Brain microvascular endothelial cell (primary cell): ENCODE data around the gene PTPN6.
"Not testable (repeated sequence)": the region's sequence is repeated elsewhere in the genome, so short reads cannot be mapped to it uniquely, and the experiment has no call there.

Experiments
- DNase-seq: peaks from one replicate; pipeline ENCODE4 v3.0.0-alpha.2; 2020
- H3K27ac ChIP-seq: fragments of 250-450 bp; sonication (Bioruptor Pico); 2 replicates; pipeline ENCODE4 v1.5.1; 2020; ENCODE audit warnings: mild to moderate bottlenecking, moderate library complexity
- H3K27me3 ChIP-seq: fragments of 250-450 bp; sonication (Bioruptor Pico); replicated peaks from 2 replicates; pipeline ENCODE4 v1.5.1; 2020; ENCODE audit warnings: mild to moderate bottlenecking
- H3K36me3 ChIP-seq: fragments of 250-450 bp; sonication (Bioruptor Pico); replicated peaks from 2 replicates; pipeline ENCODE4 v1.5.1; 2020; ENCODE audit warnings: mild to moderate bottlenecking
- H3K4me3 ChIP-seq: 2 replicates; pipeline ENCODE4 v1.5.1; 2011; ENCODE audit warnings: low read depth, mild to moderate bottlenecking, control low read depth, low read length, moderate library complexity
- CTCF ChIP-seq: IDR thresholded peaks from 2 replicates; pipeline ENCODE4 v1.5.1; 2011; ENCODE audit warnings: low read depth, mild to moderate bottlenecking, moderate library complexity, low read length, control low read depth, inconsistent platforms; ENCODE audit errors: missing control alignments
- in situ Hi-C: cut with HindIII; loops from 2 replicates; pipeline ENCODE4 v1.10.0; 2017; ENCODE audit warnings: low sequenced_read_pairs, low pct_ligation_motif_present

Gene PTPN6

GRCh38 chr12:6950811-6951540 lies at the start of gene PTPN6:
PTPN6 (plus strand) TSS chr12:6951356; CDS start chr12:6951513, 157 bp downstream.
- in situ Hi-C loops, result no loop called here
- Histone ChIP-seq H3K27ac (no peak within 1 kb of the TSS), H3K4me3 (no peak within 1 kb of the TSS), H3K36me3 (no peaks in the 10 kb centered on the region), H3K27me3 (no peaks in the 10 kb centered on the region)
- no peak for DNase-seq
- no peak for TF ChIP-seq CTCF

DNA sequence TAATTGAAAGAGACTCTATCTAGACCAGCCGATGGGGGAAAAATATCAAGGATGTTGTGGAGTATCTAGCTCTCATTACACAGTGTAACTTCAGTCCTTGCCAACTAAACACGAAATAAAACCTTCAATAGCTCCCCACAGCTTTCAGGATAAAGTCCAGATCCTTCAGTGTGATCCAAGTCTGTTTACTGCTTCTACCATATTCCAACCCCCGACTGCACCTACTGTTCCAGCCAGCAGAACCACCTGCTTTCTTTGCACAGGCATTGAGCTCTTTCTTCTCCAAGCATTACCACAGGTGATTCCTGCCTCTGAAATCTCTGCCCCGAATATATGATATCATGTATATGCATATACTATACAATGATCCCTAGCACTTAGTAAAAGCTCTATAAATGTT lies 48.7 kb upstream of the PTPN6 start:
- Histone ChIP-seq H3K27me3 (no peaks in the 10 kb centered on the region), H3K27ac (no peak overlapping the region), H3K4me3 (no peak overlapping the region), H3K36me3 (no peaks in the 10 kb centered on the region)
- TF ChIP-seq CTCF, result no peak
- no peak for DNase-seq
- in situ Hi-C loops, result no loop called here

GRCh38 chr12:6903722-6904121 lies 47.4 kb upstream of the PTPN6 start:
- in situ Hi-C loops, result no loop called here
- TF ChIP-seq CTCF, result no peak
- Histone ChIP-seq H3K4me3 (no peak overlapping the region), H3K27ac (no peak overlapping the region), H3K27me3 (no peaks in the 10 kb centered on the region), H3K36me3 (no peaks in the 10 kb centered on the region)
- no peak for DNase-seq

DNA sequence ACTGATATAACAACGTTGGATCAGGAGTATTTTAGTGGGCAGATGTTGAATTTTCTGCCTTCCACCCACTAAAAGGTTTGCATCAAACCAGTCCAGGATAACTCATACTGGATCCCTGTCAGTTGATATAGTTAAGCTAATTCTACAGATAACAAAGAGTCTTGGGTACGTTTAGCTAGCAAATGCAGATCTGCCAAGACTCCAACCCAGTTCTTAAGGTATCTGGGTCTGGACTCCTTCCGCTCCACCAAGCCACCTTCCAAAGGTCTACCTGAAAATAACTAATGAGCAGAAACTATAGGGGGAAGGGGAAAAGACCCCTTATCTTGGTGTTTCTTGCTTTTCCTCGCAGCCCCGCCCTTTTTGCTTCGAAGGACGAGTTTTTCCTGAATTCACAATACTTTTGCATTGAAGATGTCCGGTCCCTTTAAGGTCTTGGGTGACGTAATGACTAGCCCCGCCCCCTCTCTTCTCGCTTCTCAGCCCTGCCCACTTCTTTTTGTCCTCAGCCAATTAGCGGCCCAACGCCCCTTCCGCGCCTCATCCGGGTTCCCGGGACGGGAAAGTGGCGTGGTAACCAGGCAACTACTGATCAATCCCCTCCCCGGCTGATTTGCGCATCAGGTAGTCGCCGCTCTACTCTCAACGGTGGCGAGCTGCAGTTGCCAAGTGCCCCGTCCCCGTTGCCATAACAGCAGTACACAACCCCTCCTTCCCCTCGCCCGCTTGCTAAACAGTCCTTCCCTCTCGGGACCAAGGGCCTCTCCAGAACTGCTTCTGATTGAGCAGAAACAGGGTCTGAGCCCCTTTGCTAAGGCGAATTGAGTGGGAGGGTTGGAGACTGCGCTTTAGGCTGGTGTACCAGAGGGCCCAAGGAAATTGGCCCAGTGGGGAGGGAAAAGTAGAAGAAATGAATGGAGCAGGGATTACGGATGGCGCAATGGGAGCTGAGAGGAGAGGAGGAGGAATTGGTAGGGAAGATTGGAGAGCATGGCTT lies 46.6 kb upstream of the PTPN6 start, which contains the start of gene LRRC23:
Gene LRRC23, plus strand, starts transcription at position 543 of the 997 bp plus-strand sequence. CDS start 812 bp downstream, outside the sequence.
- no peaks in the 10 kb centered on the region for H3K36me3 ChIP-seq
- TF ChIP-seq CTCF, result no peak
- H3K27ac ChIP-seq, result peak within 1 kb of the TSS; percentile 25
- H3K27me3 ChIP-seq, result no peaks in the 10 kb centered on the region
- DNase-seq, result peak; percentile 96
- in situ Hi-C loops, result no loop called here
- peak within 1 kb of the TSS; percentile 84 for H3K4me3 ChIP-seq

DNA sequence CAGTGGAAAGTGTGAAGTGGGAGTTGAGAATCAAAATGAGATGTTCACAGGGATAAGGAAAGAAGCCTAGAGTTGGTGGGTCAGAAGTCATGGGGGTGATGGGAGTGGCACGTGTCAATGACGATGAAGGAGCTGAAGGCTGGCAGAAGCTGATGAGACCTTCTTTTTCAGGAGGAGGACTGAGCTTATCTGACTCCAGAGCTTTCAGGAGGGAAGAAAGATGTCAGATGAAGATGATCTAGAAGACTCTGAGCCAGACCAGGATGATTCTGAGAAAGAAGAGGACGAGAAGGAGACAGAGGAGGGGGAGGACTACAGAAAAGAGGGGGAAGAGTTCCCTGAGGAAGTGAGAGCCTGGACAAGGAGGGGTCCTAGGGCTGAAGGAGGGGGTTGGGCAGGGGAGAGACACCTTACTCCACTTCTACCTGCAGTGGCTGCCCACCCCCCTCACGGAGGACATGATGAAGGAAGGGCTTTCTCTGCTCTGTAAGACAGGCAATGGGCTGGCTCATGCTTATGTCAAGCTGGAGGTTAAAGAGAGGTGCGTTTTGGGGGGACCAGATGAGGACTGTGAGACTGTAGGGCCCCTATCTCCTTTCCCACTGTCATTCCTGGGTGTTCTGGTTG lies 45.6 kb upstream of the PTPN6 start:
- Histone ChIP-seq H3K36me3 (no peaks in the 10 kb centered on the region), H3K27me3 (no peaks in the 10 kb centered on the region), H3K27ac (no peak overlapping the region), H3K4me3 (peak overlapping the region; percentile 84)
- in situ Hi-C loops, result no loop called here
- no peak for TF ChIP-seq CTCF
- DNase-seq, result no peak

GRCh38 chr12:6908141-6908540 lies 43.0 kb upstream of the PTPN6 start:
- H3K27ac ChIP-seq, H3K27me3 ChIP-seq, H3K36me3 ChIP-seq, DNase-seq, H3K4me3 ChIP-seq, in situ Hi-C loops: not testable (repeated sequence)
